Fibroblast of peridontal ligament (primary cell): ENCODE measurements around the gene SYTL1.

Source experiments
- DNase-seq: peaks from one replicate; pipeline ENCODE4 v3.0.0-alpha.2; 2010; ENCODE audit errors: extremely low read depth

The SYTL1 gene

GRCh38 chr1:27318596-27318995 is 23.2 kb upstream of the SYTL1 start:
- DNase-seq: peak; percentile 85

GRCh38 chr1:27321813-27322568 is 19.8 kb upstream of the SYTL1 start, which contains the start of gene TMEM222:
Gene TMEM222 (plus strand): TSS chr1:27322163. CDS start chr1:27322198, 35 bp downstream.
- peak; percentile 93 for DNase-seq

- DNase-seq: peak; percentile 14
These were observed 19.1 kb upstream of the SYTL1 start for GRCh38 chr1:27322569-27323240.

GRCh38 chr1:27325286-27325685 is 16.5 kb upstream of the SYTL1 start:
- DNase-seq: no peak

- DNase-seq: no peak
These were observed 13.9 kb upstream of the SYTL1 start for GRCh38 chr1:27327964-27328363.

- DNase-seq: no peak
These were observed 11.0 kb upstream of the SYTL1 start for GRCh38 chr1:27330786-27331185.

GRCh38 chr1:27331426-27331825 is 10.4 kb upstream of the SYTL1 start:
- DNase-seq: no peak

- no peak for DNase-seq
These were observed 9.9 kb upstream of the SYTL1 start for GRCh38 chr1:27331922-27332321.

- DNase-seq: no peak
These were observed 9.1 kb upstream of the SYTL1 start for GRCh38 chr1:27332536-27333281.

- no peak for DNase-seq
These were observed 8.0 kb upstream of the SYTL1 start for GRCh38 chr1:27333717-27334279.

GRCh38 chr1:27335506-27336422 is 6.1 kb upstream of the SYTL1 start:
- no peak for DNase-seq

- DNase-seq: no peak
These were observed 5.1 kb upstream of the SYTL1 start for GRCh38 chr1:27336756-27337155.

GRCh38 chr1:27338751-27339150 is 3.1 kb upstream of the SYTL1 start:
- no peak for DNase-seq

GRCh38 chr1:27339213-27339612 is 2.6 kb upstream of the SYTL1 start:
- no peak for DNase-seq

- DNase-seq: no peak
These were observed 562 bp downstream of the SYTL1 start for GRCh38 chr1:27342391-27342777.

GRCh38 chr1:27342778-27343638 is 1.2 kb downstream of the SYTL1 start:
- DNase-seq: no peak

- DNase-seq: no peak
These were observed 1.8 kb downstream of the SYTL1 start for GRCh38 chr1:27343639-27344025.

- no peak for DNase-seq
These were observed 3.5 kb downstream of the SYTL1 start for GRCh38 chr1:27345272-27345671.

- no peak for DNase-seq
These were observed 4.5 kb downstream of the SYTL1 start for GRCh38 chr1:27346357-27346756.

- no peak for DNase-seq
These were observed 5.3 kb downstream of the SYTL1 start for GRCh38 chr1:27346991-27347624.
